Testis (tissue), 2 donors: ENCODE measurements around the gene ATAD3C.
"Not testable (repeated sequence)": the region's sequence is repeated elsewhere in the genome, so short reads cannot be mapped to it uniquely, and the experiment has no call there.

Experiments
- POLR2A ChIP-seq: fragments of 450-650 bp; IDR thresholded peaks from one replicate; pipeline ENCODE4 v1.6.1; 2017; ENCODE audit warnings: antibody characterized with exemption, mild to moderate bottlenecking, moderate library complexity
- TF ChIP-seq, protein P1 (sequence below), 3 experiments: fragments of 450-650 bp in 2 of 3; fragments of 200-600 bp in 1 of 3; sonication (generic) in 1 of 3; IDR thresholded peaks; one replicate each; pipeline ENCODE4 v1.5.1; 2016 to 2019; ENCODE audit warnings: antibody characterized with exemption in 3 of 3, mild to moderate bottlenecking in 2 of 3, moderate library complexity in 1 of 3

DNA sequence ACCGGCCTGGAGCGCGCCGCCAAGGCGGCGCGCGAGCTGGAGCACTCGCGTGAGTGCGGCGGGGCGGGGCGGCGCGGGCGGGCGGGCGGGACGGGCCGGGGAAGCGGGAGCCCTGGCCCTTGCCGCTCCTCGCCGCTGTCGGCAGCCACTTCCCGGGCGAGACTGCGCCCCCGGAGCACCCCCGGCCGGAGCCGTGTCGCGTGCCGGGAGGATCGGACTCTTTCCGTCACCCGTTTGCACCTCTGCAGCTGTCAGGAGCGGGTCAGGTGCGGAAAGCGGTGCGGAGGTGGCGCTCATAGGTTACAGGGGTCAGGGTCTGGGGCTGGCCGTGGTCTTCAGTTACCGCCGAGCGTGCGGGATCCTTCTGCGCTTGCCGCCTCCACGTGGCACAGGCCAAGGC is 62.9 kb downstream of the ATAD3C start:
- not testable (repeated sequence) for TF ChIP-seq POLR2A
- TF ChIP-seq, protein P1, sequence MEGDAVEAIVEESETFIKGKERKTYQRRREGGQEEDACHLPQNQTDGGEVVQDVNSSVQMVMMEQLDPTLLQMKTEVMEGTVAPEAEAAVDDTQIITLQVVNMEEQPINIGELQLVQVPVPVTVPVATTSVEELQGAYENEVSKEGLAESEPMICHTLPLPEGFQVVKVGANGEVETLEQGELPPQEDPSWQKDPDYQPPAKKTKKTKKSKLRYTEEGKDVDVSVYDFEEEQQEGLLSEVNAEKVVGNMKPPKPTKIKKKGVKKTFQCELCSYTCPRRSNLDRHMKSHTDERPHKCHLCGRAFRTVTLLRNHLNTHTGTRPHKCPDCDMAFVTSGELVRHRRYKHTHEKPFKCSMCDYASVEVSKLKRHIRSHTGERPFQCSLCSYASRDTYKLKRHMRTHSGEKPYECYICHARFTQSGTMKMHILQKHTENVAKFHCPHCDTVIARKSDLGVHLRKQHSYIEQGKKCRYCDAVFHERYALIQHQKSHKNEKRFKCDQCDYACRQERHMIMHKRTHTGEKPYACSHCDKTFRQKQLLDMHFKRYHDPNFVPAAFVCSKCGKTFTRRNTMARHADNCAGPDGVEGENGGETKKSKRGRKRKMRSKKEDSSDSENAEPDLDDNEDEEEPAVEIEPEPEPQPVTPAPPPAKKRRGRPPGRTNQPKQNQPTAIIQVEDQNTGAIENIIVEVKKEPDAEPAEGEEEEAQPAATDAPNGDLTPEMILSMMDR (IDR thresholded peaks at IDR 0.05) = not testable (repeated sequence)
